Measurements from ENCODE around the gene AURKAIP1. TPM values are rescaled to one million over a fixed set of nuclear protein-coding genes. Genes with fewer than 3 reads are reported as not detected.
A peak's percentile ranks its signal among the peaks of the same experiment; 100 is the strongest.

The AURKAIP1 gene
- total and polyA plus RNA-seq, 9 of the 15 experiments (the other 6 are each of a cell fraction or from before 2014, with no cell fraction given) = 7.8 to 478 (median 92.0) TPM

- TF ChIP-seq, protein P1, sequence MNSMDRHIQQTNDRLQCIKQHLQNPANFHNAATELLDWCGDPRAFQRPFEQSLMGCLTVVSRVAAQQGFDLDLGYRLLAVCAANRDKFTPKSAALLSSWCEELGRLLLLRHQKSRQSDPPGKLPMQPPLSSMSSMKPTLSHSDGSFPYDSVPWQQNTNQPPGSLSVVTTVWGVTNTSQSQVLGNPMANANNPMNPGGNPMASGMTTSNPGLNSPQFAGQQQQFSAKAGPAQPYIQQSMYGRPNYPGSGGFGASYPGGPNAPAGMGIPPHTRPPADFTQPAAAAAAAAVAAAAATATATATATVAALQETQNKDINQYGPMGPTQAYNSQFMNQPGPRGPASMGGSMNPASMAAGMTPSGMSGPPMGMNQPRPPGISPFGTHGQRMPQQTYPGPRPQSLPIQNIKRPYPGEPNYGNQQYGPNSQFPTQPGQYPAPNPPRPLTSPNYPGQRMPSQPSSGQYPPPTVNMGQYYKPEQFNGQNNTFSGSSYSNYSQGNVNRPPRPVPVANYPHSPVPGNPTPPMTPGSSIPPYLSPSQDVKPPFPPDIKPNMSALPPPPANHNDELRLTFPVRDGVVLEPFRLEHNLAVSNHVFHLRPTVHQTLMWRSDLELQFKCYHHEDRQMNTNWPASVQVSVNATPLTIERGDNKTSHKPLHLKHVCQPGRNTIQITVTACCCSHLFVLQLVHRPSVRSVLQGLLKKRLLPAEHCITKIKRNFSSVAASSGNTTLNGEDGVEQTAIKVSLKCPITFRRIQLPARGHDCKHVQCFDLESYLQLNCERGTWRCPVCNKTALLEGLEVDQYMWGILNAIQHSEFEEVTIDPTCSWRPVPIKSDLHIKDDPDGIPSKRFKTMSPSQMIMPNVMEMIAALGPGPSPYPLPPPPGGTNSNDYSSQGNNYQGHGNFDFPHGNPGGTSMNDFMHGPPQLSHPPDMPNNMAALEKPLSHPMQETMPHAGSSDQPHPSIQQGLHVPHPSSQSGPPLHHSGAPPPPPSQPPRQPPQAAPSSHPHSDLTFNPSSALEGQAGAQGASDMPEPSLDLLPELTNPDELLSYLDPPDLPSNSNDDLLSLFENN (IDR thresholded peaks at IDR 0.05; ENCODE audit: low read depth in 2 of 2, low read length in 2 of 2) = no peak
- TF ChIP-seq SIN3A (IDR thresholded peaks at IDR 0.05; ENCODE audit: borderline replicate concordance in 2 of 2, control insufficient read depth in 1 of 2, low read depth in 2 of 2, low read length in 2 of 2) = peak in 1 of 2 experiments; percentile 85; a peak in 2 of 4 replicates
- peak; percentile 4 for TF ChIP-seq RBM22 (IDR thresholded peaks at IDR 0.05; ENCODE audit: low read depth, low read length, poor library complexity, severe bottlenecking)
- no peak for TF ChIP-seq SP2 (IDR thresholded peaks at IDR 0.05; ENCODE audit: extremely low read depth, low read depth, low read length, poor library complexity, severe bottlenecking)
- TF ChIP-seq KDM5B (IDR thresholded peaks at IDR 0.05; ENCODE audit: insufficient replicate concordance, low read depth, low read length) = peak; percentile 70
- TF ChIP-seq ZNF449 (CRISPR knock-in tag; IDR thresholded peaks at IDR 0.05) = no peak
- no peak for TF ChIP-seq DDX20 (tag; IDR thresholded peaks at IDR 0.05; ENCODE audit: low read depth)
- no peak for TF ChIP-seq MTF1 (CRISPR knock-in tag; IDR thresholded peaks at IDR 0.05; ENCODE audit: borderline replicate concordance)
- no peak for TF ChIP-seq DMBX1 (CRISPR knock-in tag; IDR thresholded peaks at IDR 0.05; ENCODE audit: borderline replicate concordance)
- TF ChIP-seq MCM2 (IDR thresholded peaks at IDR 0.05; ENCODE audit: low read depth) = no peak
- no peak for TF ChIP-seq LEF1 (IDR thresholded peaks at IDR 0.05)
- 0 out of 2 replicates have a peak, but pooled peaks have one; percentile 58 for TF ChIP-seq FOXK1 (CRISPR knock-in tag; IDR thresholded peaks at IDR 0.05; ENCODE audit: borderline replicate concordance)
- TF ChIP-seq ZNF311 (CRISPR knock-in tag; IDR thresholded peaks at IDR 0.05) = no peak
- TF ChIP-seq, protein P2, sequence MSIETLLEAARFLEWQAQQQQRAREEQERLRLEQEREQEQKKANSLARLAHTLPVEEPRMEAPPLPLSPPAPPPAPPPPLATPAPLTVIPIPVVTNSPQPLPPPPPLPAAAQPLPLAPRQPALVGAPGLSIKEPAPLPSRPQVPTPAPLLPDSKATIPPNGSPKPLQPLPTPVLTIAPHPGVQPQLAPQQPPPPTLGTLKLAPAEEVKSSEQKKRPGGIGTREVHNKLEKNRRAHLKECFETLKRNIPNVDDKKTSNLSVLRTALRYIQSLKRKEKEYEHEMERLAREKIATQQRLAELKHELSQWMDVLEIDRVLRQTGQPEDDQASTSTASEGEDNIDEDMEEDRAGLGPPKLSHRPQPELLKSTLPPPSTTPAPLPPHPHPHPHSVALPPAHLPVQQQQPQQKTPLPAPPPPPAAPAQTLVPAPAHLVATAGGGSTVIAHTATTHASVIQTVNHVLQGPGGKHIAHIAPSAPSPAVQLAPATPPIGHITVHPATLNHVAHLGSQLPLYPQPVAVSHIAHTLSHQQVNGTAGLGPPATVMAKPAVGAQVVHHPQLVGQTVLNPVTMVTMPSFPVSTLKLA (conservative IDR thresholded peaks at IDR 0.05) = peak in 1 of 2 experiments; percentile 87
- TF ChIP-seq ZNF699 (CRISPR knock-in tag; IDR thresholded peaks at IDR 0.05; ENCODE audit: insufficient replicate concordance) = no peak
- TF ChIP-seq, protein P3, sequence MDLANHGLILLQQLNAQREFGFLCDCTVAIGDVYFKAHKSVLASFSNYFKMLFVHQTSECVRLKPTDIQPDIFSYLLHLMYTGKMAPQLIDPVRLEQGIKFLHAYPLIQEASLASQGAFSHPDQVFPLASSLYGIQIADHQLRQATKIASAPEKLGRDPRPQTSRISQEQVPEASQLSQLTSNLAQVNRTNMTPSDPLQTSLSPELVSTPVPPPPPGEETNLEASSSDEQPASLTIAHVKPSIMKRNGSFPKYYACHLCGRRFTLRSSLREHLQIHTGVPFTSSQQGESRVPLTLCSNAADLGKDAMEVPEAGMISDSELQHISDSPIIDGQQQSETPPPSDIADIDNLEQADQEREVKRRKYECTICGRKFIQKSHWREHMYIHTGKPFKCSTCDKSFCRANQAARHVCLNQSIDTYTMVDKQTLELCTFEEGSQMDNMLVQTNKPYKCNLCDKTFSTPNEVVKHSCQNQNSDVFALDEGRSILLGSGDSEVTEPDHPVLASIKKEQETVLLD (IDR thresholded peaks at IDR 0.05) = 0 out of 2 replicates have a peak, but pooled peaks have one; percentile 29
- no peak for TF ChIP-seq PYGO2 (tag; IDR thresholded peaks at IDR 0.05)
Observed at GRCh38 chr1:1347663-1348419, 27.2 kb downstream of the AURKAIP1 start (continued).

Data from K562 (cell line).